Left kidney (tissue), 2 donors: Measurements from ENCODE around the gene NHERF1. TPM values are rescaled to one million over a fixed set of nuclear protein-coding genes. Genes with fewer than 3 reads are reported as not detected.

Experiments
- DNase-seq: peaks from one replicate; pipeline ENCODE4 v3.0.0-alpha.2; 2013
- polyA plus RNA-seq: library from polyadenylated mRNA; unstranded; fragments of 120-200 nt; gene quantifications from one replicate; pipeline ENCODE4 v1.2.1, GENCODE V29; 2013; ENCODE audit not compliant: insufficient read length

Gene NHERF1
- polyA plus RNA-seq, 1 donor = 163 TPM

GRCh38 chr17:74746376-74746775, 2.1 kb upstream of the NHERF1 start:
- DNase-seq = no peak

DNA sequence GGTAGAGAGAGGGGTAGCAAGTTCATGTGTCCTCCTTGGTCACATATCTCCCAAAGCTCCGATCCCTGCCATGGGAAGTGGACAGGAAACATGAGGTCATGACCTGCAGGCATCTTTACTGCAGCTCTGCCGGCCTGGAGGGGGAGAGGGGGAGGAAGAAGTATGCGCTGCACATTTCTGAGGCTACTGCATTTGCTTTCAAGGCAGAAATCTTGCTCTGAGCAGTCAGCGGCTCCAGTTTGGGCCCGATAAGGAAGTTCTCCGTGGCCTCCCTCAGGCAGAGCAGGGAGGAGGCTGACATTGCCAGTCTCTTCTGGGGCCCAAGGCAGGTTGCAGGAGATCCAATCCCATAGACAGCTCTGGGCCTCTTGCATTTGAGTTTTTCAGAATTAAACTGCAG, 1.5 kb upstream of the NHERF1 start:
- DNase-seq = no peak

DNA sequence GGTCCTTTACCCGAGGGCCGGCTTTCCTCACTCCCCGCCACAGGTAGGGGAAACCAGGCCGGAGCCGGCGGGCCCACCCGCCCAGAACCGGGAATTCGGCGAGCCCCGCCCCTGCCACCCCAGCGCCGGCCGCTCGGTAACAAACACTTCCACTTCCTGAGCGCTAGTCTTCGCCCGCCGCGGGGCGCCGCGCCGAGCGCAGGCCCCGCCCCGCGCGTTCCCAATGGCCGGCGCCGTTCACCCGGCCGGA, 224 bp upstream of the NHERF1 start:
- DNase-seq = no peak

- DNase-seq = no peak
These were observed 1.0 kb downstream of the NHERF1 start for GRCh38 chr17:74749279-74750038.

DNA sequence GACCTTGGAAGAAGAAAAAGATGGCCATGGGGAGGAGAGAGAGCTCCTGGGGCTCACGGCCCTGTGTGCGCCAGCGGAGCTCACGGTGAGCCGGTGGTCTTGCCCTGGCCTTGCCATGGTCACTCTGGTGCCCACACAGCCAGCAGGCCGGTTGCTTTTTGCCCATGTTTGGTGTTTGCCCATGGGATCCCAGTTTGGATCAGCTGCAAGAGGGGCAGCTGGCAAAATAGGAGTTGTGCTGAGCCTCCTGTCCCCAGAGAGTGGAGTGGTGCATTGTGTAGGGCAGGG, 1.6 kb downstream of the NHERF1 start:
- DNase-seq = no peak

GRCh38 chr17:74750327-74751069, 2.1 kb downstream of the NHERF1 start:
- DNase-seq = no peak

GRCh38 chr17:74752415-74752814, 4.0 kb downstream of the NHERF1 start:
- DNase-seq = no peak

DNA sequence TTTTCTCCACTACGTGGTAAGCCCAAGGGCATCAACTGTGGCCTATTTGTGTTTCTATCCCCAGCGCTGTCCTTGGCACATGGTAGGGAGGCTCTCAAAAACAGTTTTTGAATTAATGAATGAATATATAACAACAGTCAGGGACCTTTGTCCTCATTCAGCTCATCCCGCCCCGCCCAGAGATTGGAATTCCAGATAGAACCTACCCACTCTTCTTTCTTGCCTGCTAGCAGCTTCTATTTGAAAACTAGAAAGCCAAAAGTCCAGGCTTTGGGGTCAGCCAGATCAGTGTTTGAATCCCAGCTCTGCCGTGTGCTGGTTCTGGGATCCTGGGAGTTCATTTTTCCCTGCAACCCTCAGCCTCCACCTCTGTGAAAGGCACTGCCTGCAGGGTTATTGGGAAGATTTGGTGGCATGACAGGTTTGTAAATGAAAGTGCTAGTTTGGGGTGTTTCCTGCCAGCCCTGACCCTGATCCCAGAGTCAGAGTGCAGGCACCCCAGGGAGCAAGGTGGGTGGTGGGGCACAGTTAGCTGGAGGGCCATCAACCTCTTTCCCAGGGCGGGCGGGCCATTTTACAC, 4.5 kb downstream of the NHERF1 start:
- DNase-seq = no peak

- DNase-seq = no peak
These were observed 6.4 kb downstream of the NHERF1 start for GRCh38 chr17:74754832-74755231.

DNA sequence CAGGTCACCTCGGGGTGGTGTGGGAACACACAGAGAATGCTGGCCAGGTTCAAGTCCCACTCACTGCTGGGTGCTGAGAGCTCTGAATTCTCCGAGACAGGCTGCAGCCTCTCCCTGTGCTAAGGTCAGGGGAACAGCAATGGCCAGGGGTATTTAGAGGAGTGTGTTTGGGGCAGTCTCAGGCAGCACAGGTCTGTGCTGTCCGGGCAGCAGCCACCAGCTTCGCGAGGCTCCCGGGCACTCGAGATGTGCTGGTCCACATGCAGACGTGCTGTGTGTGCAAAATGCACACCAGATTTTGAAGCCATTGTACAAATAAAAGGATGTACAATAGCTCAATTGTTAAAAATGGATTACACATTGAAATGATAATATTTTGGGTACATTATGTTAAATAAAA, 7.1 kb downstream of the NHERF1 start:
- no peak for DNase-seq

GRCh38 chr17:74756891-74757290, 8.5 kb downstream of the NHERF1 start:
- DNase-seq = no peak

- no peak for DNase-seq
These were observed 9.1 kb downstream of the NHERF1 start for GRCh38 chr17:74757502-74757901.

DNA sequence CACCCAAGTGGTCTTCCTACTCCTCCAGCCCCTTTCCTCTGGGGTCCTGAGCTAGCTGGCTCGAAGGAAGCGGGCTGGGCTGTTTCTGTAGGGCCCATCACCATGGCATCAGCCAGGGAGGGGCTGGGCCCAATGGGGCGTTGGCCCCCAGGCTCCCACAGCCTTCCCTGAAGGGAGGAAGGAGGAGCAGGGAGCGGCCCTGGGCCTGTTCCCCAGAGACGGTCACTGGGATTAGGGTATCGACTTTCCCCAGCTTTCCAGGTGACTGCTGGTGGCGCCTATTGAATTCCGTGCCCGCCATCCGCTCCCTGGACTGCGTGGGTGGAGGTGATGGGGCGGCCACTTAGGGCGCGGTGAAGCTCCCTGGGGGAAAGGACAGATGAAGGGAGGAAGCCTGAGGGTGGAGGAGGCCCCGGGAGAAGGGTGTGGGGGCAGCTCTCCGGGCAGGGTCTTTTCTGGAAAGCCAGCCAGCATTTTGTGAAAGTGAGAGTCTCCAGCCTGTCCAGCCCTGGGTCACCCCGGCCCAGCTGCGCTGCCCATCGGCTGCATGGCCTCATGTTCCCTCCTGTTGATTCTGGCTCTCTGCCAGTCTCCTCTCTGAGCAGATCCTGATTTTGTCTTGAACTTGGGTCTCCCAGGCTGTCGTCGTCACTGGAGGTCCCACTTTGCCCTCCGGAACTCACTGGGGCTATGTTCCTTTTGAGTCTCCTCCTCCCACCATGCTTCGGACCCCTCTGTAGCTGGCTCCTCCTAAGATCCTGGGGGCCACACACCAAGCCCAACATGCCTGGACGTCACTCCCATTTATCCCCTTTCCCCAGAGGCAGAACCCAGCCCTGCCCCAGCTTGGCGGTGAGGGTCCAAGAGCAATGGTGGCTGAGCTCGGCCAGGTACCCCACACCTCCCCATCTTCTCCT, 9.8 kb downstream of the NHERF1 start:
- DNase-seq = no peak

DNA sequence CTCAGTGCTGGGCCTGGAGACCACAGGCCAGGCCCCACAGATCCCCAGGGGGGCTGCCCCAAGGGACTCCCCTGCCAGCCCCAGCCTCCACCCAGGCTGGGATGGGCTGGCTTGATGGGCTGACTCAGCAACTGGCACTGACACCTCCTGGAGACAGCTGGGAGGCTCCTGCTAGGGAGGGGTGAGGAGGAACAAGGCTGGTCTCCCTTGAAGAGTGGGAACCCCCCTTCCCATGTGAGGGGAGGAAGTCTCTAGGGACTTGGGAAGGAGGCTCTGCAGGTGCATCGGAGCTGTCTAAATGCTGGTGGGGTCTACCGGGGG, 10.4 kb downstream of the NHERF1 start:
- no peak for DNase-seq

DNA sequence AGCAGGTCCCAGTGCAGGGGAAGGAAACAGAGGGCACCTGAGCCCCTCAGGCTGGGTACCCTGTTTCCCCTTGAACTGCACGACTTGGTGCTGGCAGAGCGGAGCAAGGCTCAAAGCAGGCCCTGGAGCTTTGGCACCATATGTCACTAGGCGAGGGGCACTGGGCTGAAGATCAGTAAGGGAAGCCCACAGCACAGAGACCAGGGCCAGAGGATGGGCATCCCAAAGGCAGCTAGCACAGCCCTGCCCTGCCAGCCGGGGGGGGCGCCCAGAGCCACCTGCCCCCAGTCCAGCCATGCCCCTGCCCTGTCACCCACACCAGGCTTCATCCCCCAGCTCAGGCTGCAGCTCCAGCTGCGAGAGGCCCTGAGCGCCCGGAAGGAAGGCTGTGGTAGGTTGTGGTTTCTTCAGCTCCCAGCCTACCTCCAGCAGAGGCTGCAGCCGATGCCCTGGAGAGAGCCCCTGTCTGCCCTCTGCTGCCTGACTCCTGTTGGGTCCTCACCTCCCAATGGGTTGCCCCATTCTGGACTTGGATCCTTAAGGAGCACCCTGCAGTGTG, 10.9 kb downstream of the NHERF1 start:
- DNase-seq = no peak

GRCh38 chr17:74759941-74760340, 11.5 kb downstream of the NHERF1 start:
- DNase-seq = no peak

DNA sequence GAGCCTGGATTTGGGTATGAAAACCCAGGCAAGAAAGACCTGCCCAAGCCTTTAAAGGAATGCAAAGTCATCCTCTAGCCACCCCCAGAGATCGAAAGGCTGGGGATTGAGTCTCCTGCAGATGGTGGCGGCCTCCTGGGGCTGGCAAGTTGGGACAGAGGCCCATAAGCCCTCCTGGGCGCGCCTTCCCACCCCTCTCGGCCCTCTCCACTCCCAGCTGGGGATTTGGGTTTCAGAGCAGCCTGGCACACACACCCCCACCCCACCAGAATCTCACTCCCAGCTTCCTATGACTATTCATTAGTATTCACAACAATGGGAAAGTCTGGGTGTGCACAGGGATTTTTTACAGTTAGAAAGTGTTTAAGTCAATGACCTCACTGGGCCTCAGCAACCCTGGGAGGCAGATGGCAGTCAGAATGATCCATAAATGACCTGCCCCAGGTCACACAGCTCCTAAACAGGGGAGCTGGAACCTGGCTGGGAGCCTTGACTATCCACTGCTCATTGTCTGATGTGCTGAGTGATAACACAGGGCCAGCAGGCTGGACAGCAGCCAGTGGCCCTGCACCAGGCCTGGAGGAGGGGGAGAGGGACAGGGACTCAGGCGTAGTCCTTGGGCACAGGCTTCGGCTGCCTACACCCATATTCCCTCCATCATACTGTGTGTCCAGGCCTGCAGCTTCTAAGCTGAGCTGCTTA, 12.1 kb downstream of the NHERF1 start:
- no peak for DNase-seq

DNA sequence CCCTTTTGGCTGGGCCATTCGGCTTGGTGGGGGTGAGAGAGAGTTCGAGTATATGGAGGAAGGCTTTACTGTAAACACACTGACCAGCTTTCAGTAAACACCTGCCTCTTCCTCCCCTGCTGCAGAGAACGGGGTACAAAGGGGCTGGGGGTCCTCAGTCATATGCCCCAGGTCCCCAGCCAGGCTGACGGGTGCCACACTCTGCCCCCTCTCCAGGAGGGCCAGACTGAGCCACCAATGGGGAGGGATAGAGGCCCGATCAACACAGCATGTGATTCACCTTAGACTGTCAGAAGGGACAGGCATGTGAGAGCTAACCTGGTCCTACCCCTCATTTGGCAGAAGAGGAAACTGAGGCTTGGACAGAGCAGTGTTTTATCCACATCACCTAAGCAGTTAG, 13.0 kb downstream of the NHERF1 start:
- DNase-seq = no peak

- no peak for DNase-seq
These were observed 13.5 kb downstream of the NHERF1 start for GRCh38 chr17:74761931-74762330.

DNA sequence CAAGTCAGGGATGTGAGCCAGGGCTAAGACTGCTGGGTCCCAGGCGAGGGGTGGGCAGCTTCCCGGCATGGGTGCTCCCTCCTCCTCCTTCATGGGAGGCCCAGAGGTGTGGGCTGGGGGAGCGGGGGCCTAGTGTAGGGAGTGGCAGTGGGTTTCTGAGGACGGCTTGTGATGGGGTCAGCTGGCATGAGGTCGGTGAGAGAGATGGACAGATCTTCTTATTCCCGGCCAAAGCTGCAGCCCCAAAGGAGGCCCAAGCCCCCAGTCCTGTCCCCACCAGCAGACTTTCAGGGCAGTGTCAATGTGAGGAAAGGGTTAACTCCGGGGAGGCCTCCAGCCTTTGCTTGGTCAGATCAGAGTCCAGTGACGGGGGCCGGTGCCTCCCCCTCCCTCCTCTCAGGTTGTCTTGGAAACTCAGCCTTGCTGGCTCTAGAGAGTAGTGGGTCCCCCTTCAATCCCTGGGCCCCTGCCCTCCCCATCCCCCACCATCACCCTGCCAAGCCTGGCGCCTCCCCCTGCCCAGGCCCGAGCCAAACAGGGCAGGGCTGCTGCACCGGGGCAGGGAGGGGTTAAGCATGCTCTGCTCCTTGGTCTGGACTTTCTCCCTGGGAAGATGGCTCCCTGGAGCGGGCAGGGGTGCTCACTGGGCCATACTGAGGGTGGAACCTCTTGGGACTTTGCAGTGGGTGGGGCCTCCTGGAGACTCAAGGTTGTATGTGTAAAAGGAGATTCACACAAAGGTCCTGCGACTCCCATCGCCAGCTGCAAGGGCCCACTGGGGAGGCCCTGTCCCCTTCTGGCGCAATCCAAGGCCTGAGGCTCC, 15.3 kb downstream of the NHERF1 start:
- DNase-seq = peak; percentile 82

- no peak for DNase-seq
These were observed 16.4 kb downstream of the NHERF1 start for GRCh38 chr17:74764751-74765286.
